Activated T-cell treated with anti-CD3 and anti-CD28 coated beads for 48 hours (primary cell): ENCODE measurements around the gene ARL14EPL.
"Not testable (repeated sequence)": the region's sequence is repeated elsewhere in the genome, so short reads cannot be mapped to it uniquely, and the experiment has no call there.

Experiments used
- DNase-seq: peaks from one replicate; pipeline ENCODE4 v3.0.0-alpha.2; 2020; ENCODE audit warnings: low read depth

ARL14EPL gene

GRCh38 chr5:116046823-116047222 lies 14.6 kb downstream of the ARL14EPL start:
- no peak for DNase-seq

GRCh38 chr5:116058346-116058936 lies 26.2 kb downstream of the ARL14EPL start:
- no peak for DNase-seq

- no peak for DNase-seq
Measured at GRCh38 chr5:116062352-116062751, 30.1 kb downstream of the ARL14EPL start.

GRCh38 chr5:116063950-116064349 lies 31.7 kb downstream of the ARL14EPL start:
- no peak for DNase-seq

- no peak for DNase-seq
Measured at GRCh38 chr5:116068028-116068632, 35.9 kb downstream of the ARL14EPL start.

- DNase-seq: no peak
Measured at GRCh38 chr5:116071211-116071610, 38.9 kb downstream of the ARL14EPL start.

GRCh38 chr5:116075191-116075831 lies 43.0 kb downstream of the ARL14EPL start:
- no peak for DNase-seq

GRCh38 chr5:116076496-116076895 lies 44.2 kb downstream of the ARL14EPL start:
- no peak for DNase-seq

GRCh38 chr5:116078199-116078598 lies 45.9 kb downstream of the ARL14EPL start:
- DNase-seq: no peak

GRCh38 chr5:116084287-116084691 lies 52.0 kb downstream of the ARL14EPL start:
- no peak for DNase-seq

GRCh38 chr5:116084871-116085715 lies 52.8 kb downstream of the ARL14EPL start, which contains the start of gene COMMD10:
Gene COMMD10, plus strand, starts transcription at chr5:116085025.
- DNase-seq: peak; percentile 68

GRCh38 chr5:116086309-116086708 lies 54.0 kb downstream of the ARL14EPL start:
- DNase-seq: not testable (repeated sequence)

- DNase-seq: no peak
Measured at GRCh38 chr5:116088062-116088461, 55.8 kb downstream of the ARL14EPL start.

- DNase-seq: no peak
Measured at GRCh38 chr5:116090302-116090701, 58.0 kb downstream of the ARL14EPL start.

GRCh38 chr5:116091416-116091815 lies 59.1 kb downstream of the ARL14EPL start:
- DNase-seq: no peak

GRCh38 chr5:116097301-116097700 lies 65.0 kb downstream of the ARL14EPL start:
- DNase-seq: no peak

GRCh38 chr5:116098998-116099397 lies 66.7 kb downstream of the ARL14EPL start:
- no peak for DNase-seq

GRCh38 chr5:116104941-116105340 lies 72.7 kb downstream of the ARL14EPL start:
- not testable (repeated sequence) for DNase-seq
